Karpas-422 (cell line): Measurements from ENCODE around the gene EPHA3. TPM values are rescaled to one million over a fixed set of nuclear protein-coding genes. Genes with fewer than 3 reads are reported as not detected.

Experiments used
- DNase-seq: peaks from one replicate; pipeline ENCODE4 v3.0.0-alpha.2; 2015
- H2AFZ ChIP-seq: fragments of 200-600 bp; sonication (generic); 2 replicates; pipeline ENCODE4 v1.6.1; 2014; ENCODE audit warnings: antibody characterized with exemption, low read length, mixed read lengths
- H3K27ac ChIP-seq: fragments of 200-600 bp; sonication (generic); 2 replicates; pipeline ENCODE4 v1.5.1; 2014; ENCODE audit warnings: mild to moderate bottlenecking, low read length, moderate library complexity
- H3K27me3 ChIP-seq: fragments of 200-600 bp; sonication (generic); 2 replicates; pipeline ENCODE4 v1.6.1; 2014; ENCODE audit warnings: low read length, mixed read lengths
- H3K36me3 ChIP-seq: fragments of 200-600 bp; sonication (generic); 2 replicates; pipeline ENCODE4 v1.6.1; 2014; ENCODE audit warnings: low read length, mixed read lengths; ENCODE audit not compliant: insufficient read depth
- H3K4me1 ChIP-seq: fragments of 200-600 bp; sonication (generic); 2 replicates; pipeline ENCODE4 v1.6.1; 2014; ENCODE audit warnings: mild to moderate bottlenecking, low read length, mixed read lengths
- H3K4me2 ChIP-seq: fragments of 200-600 bp; sonication (generic); 2 replicates; pipeline ENCODE4 v1.6.1; 2014; ENCODE audit warnings: low read length, low read depth, mild to moderate bottlenecking; ENCODE audit not compliant: poor library complexity, severe bottlenecking
- H3K4me3 ChIP-seq: fragments of 200-600 bp; sonication (generic); 2 replicates; pipeline ENCODE4 v1.5.1; 2014; ENCODE audit warnings: mild to moderate bottlenecking, antibody characterized with exemption, low read length, mixed read lengths
- H3K79me2 ChIP-seq: fragments of 200-600 bp; sonication (generic); 2 replicates; pipeline ENCODE4 v1.6.1; 2014; ENCODE audit warnings: mild to moderate bottlenecking, low read length, mixed read lengths
- H3K9ac ChIP-seq: fragments of 200-600 bp; sonication (generic); 2 replicates; pipeline ENCODE4 v1.6.0; 2014; ENCODE audit warnings: low read length
- H3K9me2 ChIP-seq: fragments of 200-600 bp; sonication (generic), shearing (Covaris generic); replicated peaks from 2 replicates; pipeline ENCODE4 v1.6.0; 2014; ENCODE audit warnings: mild to moderate bottlenecking, low read length, moderate library complexity; ENCODE audit not compliant: insufficient read depth
- H3K9me3 ChIP-seq: fragments of 300-700, 200-600 bp; sonication (generic); 2 replicates; pipeline ENCODE4 v1.6.1; 2014; ENCODE audit warnings: low read length, mixed read lengths
- H4K20me1 ChIP-seq: fragments of 200-600 bp; sonication (generic); 2 replicates; pipeline ENCODE4 v1.6.1; 2014; ENCODE audit warnings: mild to moderate bottlenecking, antibody characterized with exemption, low read length, low read depth; ENCODE audit not compliant: insufficient read depth
- total RNA-seq: library from RNA; depleted of rRNA; stranded (reverse); fragments of >200 nt; shearing (Covaris generic); gene quantifications from 2 replicates; pipeline ENCODE4 v1.2.3, GENCODE V29; 2014; ENCODE audit warnings: low replicate concordance

EPHA3 gene
- total RNA-seq, 1 experiment from 2014 or later = not detected

DNA sequence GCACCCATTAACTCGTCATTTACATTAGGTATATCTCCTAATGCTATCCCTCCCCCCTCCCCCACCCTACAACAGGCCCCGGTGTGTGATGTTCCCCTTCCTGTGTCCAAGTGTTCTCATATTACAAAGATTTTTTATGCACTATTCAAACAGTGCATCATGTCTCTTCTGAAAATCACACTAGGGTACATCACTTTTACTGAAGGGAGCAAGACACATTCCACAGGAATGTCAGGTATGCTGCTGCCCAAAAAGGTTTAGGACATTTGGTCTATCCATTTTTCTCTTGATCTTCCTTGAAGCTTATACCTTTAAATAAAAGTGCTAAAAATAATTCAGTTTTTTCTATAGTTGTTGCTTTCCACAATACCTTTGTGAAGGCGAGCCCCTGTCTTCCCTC, 9.2 kb upstream of the EPHA3 start:
- Histone ChIP-seq H2AFZ (no peak overlapping the region), H3K9me2 (no peaks in the 10 kb centered on the region), H3K27ac (no peak overlapping the region), H3K4me3 (no peak overlapping the region), H3K9me3 (no peaks in the 10 kb centered on the region), H3K27me3 (no peaks in the 10 kb centered on the region), H4K20me1 (no peaks in the 10 kb centered on the region), H3K79me2 (no peaks in the 10 kb centered on the region), H3K9ac (no peak overlapping the region), H3K4me1 (no peaks in the 10 kb centered on the region), H3K4me2 (no peak overlapping the region), H3K36me3 (no peaks in the 10 kb centered on the region)
- DNase-seq = no peak

DNA sequence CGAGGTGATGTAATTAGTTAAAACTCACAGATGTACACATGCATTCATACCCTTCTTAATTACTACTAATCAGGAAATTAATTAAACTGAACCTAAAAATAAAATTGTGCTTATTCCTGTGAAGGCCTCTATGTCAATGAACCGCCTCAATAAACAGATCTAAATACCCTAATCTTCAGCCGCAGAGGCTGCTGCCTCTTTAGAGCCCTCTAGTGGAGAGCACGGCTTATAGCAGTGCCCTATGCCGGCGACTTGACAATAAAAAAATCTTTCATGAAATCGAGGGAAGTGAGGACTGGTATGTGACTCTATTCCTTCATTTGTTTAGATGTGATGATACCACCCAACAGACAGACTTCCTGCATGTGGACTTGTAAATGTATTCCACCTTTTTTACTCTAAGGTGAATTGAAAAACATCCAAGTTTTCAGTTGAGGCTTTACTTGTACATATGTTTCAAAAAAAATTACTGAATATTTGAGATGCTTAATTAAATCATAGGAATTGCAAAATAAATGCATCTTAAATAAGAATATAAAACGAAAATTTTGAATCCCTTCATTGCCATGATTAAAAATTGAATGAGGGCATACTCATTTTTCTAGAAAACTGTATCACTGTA, 8.3 kb upstream of the EPHA3 start:
- H3K4me1 ChIP-seq = no peaks in the 10 kb centered on the region
- peak; percentile 85 for DNase-seq
- H3K9me3 ChIP-seq = no peaks in the 10 kb centered on the region
- no peak overlapping the region for H3K4me2 ChIP-seq
- no peaks in the 10 kb centered on the region for H4K20me1 ChIP-seq
- H3K9ac ChIP-seq = no peak overlapping the region
- H3K4me3 ChIP-seq = no peak overlapping the region
- H3K79me2 ChIP-seq = no peaks in the 10 kb centered on the region
- no peaks in the 10 kb centered on the region for H3K36me3 ChIP-seq
- no peaks in the 10 kb centered on the region for H3K9me2 ChIP-seq
- no peak overlapping the region for H3K27ac ChIP-seq
- H3K27me3 ChIP-seq = no peaks in the 10 kb centered on the region
- H2AFZ ChIP-seq = no peak overlapping the region

DNA sequence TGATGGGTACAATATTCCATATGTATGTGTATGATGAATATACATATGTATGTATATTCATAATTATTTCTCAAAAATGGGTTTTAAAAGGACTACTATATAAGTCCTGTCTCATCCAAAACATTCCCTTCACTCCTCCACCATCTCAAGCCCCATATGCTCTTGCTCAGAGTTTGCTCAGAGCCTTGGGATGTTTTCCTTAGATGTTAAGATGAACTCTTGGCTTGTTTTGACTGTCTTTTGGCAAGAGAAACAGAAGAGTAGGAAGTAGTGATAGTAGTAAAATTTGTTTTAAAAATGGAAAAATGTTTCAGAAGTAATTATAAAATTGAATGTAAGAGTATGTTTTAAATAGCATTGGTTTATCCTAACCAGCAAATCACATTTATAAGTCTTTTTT, 6.2 kb upstream of the EPHA3 start:
- H3K9me3 ChIP-seq = no peaks in the 10 kb centered on the region
- H3K4me3 ChIP-seq = no peak overlapping the region
- H3K9me2 ChIP-seq = no peaks in the 10 kb centered on the region
- no peaks in the 10 kb centered on the region for H3K79me2 ChIP-seq
- DNase-seq = no peak
- H4K20me1 ChIP-seq = no peaks in the 10 kb centered on the region
- no peak overlapping the region for H3K4me2 ChIP-seq
- no peak overlapping the region for H2AFZ ChIP-seq
- H3K9ac ChIP-seq = no peak overlapping the region
- H3K27ac ChIP-seq = no peak overlapping the region
- no peaks in the 10 kb centered on the region for H3K27me3 ChIP-seq
- H3K36me3 ChIP-seq = no peaks in the 10 kb centered on the region
- peaks cover 3% of the 10 kb centered on the region; the same call in 1 of the 2 replicates for H3K4me1 ChIP-seq

DNA sequence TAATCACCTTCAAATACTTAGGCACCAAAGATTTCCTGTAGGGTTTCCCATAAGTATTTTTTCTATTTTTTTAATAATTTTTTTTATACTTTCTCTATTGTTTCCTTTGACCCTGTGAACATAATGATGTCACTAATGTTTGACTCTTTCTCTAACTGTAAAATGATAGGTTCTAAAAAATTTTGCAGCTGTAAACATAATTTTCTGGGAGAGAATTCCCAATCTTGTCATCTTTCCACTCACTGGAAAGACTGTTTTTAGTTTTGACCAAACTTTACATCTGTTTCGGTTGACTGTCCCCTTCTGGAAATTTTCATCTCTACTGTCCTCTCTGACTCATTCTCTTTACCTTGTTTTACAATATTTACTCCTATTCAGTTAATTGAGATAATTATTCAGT, 5.5 kb upstream of the EPHA3 start:
- Histone ChIP-seq H3K36me3 (no peaks in the 10 kb centered on the region), H2AFZ (no peak overlapping the region), H3K27me3 (no peaks in the 10 kb centered on the region), H3K9me2 (no peaks in the 10 kb centered on the region), H3K9me3 (no peaks in the 10 kb centered on the region), H3K27ac (no peak overlapping the region), H3K4me2 (no peak overlapping the region), H3K79me2 (no peaks in the 10 kb centered on the region), H4K20me1 (no peaks in the 10 kb centered on the region), H3K9ac (no peak overlapping the region), H3K4me3 (no peak overlapping the region), H3K4me1 (peaks cover 3% of the 10 kb centered on the region; the same call in 1 of the 2 replicates)
- no peak for DNase-seq

DNA sequence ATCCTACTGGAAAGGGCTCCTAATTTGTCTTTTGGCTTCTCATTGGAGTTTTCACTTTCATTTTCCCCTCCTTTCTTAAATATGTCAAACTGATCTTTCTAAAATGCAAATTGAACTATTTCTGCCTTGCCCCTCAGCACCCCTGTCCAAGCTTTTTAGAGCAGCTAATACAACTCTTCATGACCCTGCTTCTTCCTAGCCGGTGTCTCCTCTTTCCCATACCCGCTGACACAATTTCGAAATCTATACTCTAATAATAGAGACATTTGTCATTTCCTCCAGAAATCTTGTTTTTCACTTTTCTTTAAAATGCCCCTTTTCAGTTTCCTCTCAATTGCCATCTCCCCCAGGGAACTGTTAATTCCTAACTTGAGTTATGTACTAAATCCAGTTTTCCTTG, 2.9 kb upstream of the EPHA3 start:
- H3K9me2 ChIP-seq = no peaks in the 10 kb centered on the region
- no peak overlapping the region for H3K27ac ChIP-seq
- H3K27me3 ChIP-seq = no peaks in the 10 kb centered on the region
- no peaks in the 10 kb centered on the region for H4K20me1 ChIP-seq
- H3K4me2 ChIP-seq = peak overlapping the region; percentile 13
- H3K9ac ChIP-seq = no peak overlapping the region
- H3K4me3 ChIP-seq = no peak overlapping the region
- H3K79me2 ChIP-seq = no peaks in the 10 kb centered on the region
- no peak overlapping the region for H2AFZ ChIP-seq
- DNase-seq = no peak
- no peaks in the 10 kb centered on the region for H3K36me3 ChIP-seq
- peaks cover 9% of the 10 kb centered on the region for H3K4me1 ChIP-seq
- H3K9me3 ChIP-seq = no peaks in the 10 kb centered on the region

DNA sequence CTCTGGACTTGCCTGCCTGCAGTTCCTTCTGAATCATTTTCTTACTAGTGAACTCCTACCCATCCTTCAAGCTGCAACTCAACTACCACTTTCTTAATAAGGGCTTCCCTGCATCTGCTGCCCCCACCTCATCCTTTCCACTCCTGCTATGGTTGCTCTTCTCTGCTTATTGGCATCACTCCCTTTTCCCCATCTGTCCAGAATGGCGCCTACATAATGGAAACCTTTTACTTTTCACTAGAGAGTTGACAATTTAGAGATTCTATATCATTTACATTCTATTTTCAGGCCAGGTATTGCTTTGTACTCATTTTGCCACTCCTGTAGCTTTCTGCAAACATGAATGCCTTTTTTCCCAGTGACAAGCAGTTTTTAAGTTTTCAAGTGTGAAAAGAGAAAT, 1.9 kb upstream of the EPHA3 start:
- Histone ChIP-seq H3K9me2 (no peaks in the 10 kb centered on the region), H2AFZ (no peak overlapping the region)

DNA sequence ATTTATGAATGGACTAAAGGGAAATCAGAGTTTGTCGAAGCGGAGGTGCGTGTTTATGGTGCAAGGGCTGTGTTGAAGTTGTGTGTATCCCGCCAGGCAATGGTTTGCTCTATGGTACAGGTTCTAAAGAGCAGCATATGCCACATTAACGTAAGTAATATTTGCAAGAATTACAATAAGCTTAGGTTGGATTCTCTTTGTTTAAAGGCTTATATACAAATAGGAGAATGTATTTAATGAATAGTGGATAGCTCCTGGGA, 800 bp downstream of the EPHA3 start:
- Histone ChIP-seq H4K20me1 (no peaks in the 10 kb centered on the region), H3K79me2 (no peaks in the 10 kb centered on the region), H3K27me3 (no peaks in the 10 kb centered on the region), H2AFZ (no peak overlapping the region), H3K9ac (no peak overlapping the region), H3K9me2 (no peaks in the 10 kb centered on the region), H3K4me1 (peaks cover 9% of the 10 kb centered on the region), H3K36me3 (no peaks in the 10 kb centered on the region), H3K4me3 (no peak overlapping the region), H3K9me3 (no peaks in the 10 kb centered on the region), H3K4me2 (no peak overlapping the region), H3K27ac (no peak overlapping the region)
- DNase-seq = no peak

More for the DNA sequence above, 1.9 kb upstream of the EPHA3 start:
- no peaks in the 10 kb centered on the region for H3K27me3 ChIP-seq
- H3K4me2 ChIP-seq = no peak overlapping the region
- H3K4me1 ChIP-seq = peaks cover 9% of the 10 kb centered on the region
- DNase-seq = no peak
- H4K20me1 ChIP-seq = no peaks in the 10 kb centered on the region
- no peaks in the 10 kb centered on the region for H3K79me2 ChIP-seq
- H3K9ac ChIP-seq = no peak overlapping the region
- no peaks in the 10 kb centered on the region for H3K36me3 ChIP-seq
- H3K27ac ChIP-seq = no peak overlapping the region
- no peaks in the 10 kb centered on the region for H3K9me3 ChIP-seq
- H3K4me3 ChIP-seq = no peak overlapping the region

DNA sequence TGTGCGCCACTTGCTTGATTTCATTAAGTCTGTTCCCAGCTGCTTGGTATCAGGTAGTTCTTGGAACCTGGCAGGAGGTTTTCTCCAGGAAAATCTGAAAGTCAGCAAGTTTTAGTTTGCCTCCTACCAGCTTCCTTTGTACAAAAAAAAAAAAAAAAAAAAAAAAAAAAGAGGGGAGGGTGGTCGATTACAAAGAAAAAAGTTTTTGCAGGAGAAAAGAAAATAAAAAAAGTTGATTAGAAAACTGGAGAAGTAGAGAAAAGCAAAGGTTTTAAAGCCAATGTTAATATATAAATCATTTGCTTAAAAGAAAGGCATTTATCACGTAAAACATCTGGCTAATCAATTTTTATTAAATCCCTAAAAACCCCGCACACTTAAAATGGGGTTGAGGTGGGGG, 5.9 kb downstream of the EPHA3 start:
- no peaks in the 10 kb centered on the region for H3K79me2 ChIP-seq
- no peak overlapping the region for H3K4me3 ChIP-seq
- H4K20me1 ChIP-seq = no peaks in the 10 kb centered on the region
- H3K27ac ChIP-seq = no peak overlapping the region
- H3K4me2 ChIP-seq = no peak overlapping the region
- no peaks in the 10 kb centered on the region for H3K9me2 ChIP-seq
- DNase-seq = no peak
- H3K27me3 ChIP-seq = no peaks in the 10 kb centered on the region
- no peak overlapping the region for H3K9ac ChIP-seq
- H3K9me3 ChIP-seq = no peaks in the 10 kb centered on the region
- H3K36me3 ChIP-seq = no peaks in the 10 kb centered on the region
- no peak overlapping the region for H2AFZ ChIP-seq
- no peaks in the 10 kb centered on the region for H3K4me1 ChIP-seq
